Measurements from ENCODE around the gene PROSER3.

PROSER3 gene

DNA sequence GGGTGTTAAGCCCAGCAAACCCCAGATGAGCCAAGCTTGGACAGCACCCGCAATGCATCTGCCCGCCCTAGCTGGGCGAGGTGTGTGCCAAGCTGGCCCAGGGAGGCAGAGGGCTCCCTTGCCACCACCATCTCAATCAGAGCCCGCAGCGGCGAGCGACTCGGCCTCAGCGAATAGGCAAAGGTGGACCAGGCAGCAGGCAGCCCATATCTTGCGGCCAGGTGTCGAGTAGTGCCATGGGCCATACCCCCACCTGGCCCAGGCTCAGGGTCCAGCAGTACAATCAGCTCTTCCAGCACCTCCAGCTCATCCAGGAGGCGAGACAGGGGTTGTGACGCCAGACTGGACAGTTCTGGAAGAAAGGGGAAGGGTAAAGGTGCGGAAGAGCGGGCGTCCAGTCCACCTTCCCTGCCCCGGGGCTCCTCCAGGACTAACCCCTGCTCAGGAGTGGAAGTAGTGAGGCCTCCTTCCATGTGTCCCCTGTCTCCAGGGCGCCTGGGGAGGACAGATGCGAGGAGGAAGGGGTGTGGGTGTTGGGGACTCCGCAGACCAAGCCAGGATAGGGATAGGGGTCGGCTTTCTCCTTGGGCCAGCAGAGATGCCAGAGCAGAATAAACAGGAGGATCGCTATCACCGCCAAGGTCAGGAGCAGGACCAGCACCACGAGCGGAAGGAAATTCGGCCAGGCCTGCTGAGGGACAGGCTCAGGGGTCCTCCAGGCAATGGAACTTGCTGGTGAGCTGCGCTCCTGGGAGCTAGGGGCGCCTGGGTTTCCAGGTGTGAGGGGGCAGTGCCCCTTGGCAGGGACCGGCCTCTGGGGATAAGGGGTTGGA lies 18.5 kb upstream of the PROSER3 start:
- no peak for DNase-seq

DNA sequence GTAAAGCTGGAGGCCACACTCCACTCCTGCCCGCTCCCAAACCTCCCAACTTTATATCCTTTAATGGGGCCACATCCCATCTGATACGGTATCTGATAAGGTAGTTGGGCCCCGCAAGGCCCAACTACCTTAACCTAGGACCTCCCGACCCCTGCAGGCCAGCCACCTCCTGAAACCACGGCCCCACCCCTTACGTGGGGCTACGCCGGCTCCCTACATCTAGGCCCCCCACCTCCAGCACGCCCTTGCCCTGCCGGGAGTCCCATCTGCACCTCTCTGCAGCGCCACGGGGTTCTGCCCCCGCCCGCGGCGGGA lies 17.9 kb upstream of the PROSER3 start:
- no peak for DNase-seq

DNA sequence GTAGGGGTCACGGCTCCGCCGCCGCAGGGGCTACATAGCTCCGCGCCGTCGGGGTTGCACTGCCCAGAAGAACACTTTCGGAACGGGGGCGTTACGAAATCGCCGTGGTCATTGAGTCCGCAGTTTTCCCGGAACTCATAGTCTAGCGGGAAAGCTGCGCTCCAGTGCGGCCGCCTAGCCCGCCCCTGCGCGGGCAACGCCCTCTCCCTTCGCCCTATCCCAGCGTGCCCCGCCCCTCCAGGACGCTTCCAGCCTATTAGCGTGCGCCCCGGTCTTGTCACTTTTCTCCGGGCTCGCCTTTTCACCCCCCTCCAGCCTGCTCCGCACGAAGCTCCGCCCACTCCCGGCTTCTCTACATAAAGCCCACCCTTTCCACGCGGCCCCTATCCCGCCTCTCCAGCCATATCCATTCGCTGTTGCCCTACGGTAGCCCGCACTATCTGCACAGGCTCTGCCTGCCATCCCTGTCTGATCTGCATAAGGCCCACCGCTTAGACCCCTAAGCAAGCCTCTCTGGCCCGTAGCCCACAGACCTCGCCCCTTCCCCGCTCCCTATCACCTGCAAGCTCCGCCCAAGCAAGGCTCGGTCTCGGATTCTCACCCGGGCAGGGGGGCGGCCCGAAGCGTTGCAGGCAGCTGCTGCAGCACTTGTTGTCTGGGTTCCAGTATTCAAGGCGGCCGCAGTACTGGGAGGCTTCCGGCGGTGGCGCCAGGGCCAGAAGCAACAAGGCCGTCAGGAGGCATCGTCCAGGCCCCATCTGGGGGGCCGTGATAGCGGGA lies 17.4 kb upstream of the PROSER3 start:
- peak; percentile 98 for DNase-seq

DNA sequence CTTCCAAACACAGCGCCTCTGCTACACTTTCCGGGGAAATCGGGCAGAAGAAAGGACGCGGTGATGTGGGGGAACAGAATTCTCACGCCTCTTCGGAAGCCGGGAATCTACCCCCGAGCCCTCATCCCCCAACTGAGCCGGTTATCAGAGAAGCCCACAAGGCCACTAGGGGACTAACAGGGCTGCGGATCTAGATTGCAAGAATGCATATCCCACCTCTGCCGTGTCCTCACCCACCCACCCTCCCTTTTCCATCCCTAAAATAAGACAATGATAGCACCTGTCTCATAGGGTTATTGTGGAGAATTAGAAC lies 16.8 kb upstream of the PROSER3 start:
- DNase-seq: no peak

DNA sequence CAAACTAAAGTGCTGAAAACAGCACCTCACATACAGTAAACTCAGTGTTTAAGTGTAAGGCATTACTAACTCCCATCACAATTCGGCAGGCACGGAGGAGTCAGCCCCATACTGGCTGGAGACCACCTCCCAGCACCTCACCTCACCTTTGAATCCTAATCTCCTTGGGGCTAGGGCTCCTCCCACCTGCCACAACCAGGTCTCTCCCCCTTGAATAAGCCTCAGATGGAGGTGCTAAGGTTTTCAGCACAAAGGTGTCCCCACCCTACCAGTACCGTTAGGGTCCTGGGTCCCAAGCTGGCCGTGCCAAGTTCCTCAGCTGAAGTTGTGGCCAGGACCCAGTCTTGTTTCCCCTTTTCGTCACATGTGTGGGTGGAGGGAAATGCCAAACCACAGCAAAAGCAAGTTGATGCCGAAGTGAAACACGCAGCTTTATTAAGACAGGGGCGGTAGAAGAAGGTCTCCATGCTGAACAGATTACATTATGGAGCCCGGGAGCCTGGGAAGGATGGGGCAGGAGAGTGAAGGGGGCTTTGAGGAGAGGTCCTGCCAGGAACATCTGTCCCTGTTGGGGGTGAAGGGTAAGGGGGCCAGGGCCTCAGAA lies 15.8 kb upstream of the PROSER3 start, which contains the start of gene IGFLR1:
IGFLR1 (minus strand) TSS at position 332 of the 604 bp plus-strand sequence. CDS start 1,272 bp downstream, outside the sequence.
- DNase-seq: no peak

DNA sequence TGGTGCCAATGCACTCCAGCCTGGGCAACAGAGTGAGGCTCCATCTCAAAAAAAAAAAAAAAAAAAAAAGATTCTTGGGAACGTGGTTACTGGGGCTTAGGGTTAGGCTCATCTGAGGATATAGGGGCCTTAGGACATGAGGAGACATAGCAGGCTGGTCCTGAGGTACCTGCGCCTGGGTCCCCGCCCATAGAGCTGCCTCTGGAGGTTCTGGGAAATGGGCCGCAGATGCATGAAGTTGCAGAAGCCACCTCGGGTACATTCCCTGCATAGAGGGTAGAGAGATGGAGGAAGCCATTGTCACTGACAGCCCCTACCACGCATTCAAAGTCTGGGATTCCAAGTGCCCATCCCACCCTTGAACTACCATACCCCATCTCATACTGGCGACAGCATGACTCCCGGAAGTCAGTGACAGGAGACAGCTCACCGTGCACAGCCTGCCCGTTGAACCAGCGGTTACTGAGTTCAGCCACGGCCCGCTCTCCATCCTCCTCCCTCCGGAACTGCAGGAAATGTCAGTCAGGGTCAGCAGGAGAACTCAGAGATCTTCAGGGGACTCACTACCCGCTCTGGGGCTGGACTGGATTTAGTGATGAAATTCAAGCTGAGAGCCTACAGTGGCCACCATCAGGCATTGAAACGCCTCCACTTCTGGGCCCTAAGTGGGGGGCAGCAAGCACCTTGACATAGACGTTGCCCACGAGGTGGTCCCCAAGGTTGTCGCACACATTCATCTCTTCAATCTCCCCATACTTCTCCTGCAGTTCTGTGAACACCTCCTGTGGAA lies 14.1 kb upstream of the PROSER3 start:
- no peak for DNase-seq

DNA sequence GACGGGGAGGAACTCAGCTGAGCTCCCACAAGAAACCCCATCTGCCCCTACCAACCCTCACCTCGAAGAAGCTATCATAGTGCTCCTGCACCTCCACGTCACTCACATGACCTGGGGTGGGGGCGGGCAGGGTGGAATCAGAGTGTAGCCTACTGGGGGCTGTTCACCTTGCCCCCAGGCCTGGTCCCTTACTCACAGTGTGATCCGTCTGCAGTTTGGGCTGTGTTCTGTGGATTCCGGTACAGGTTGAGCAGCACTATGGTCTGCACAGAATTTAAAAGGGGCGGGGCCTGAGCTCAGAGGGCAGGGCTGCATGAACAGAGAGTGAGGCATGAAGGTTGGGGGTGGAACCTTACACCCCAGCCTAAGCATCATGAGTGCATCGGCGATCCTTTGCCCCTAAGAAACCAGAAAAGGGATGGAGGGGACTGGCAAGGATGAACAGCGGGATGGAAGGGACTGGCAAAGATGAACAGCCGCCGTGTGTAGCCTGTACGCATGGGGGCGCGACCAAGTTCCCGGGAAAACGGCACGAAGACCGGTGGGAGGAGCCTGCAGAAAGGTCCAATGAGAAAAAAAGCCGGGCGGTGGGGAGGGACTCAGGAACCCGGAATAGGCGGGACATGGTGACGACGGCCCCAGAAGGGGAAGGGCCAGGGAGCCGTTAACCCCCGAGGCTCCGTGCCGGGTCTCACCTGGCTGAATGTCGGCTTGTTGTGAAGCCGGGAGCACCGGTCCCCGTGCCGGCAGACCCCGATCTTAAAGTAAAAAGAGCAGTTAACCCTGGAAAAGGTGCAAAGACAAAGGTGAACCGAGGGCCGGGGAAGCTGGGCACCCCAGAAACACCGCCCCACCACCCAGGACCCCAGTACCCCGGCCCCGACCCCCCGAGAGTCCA lies 13.3 kb upstream of the PROSER3 start:
- DNase-seq: peak; percentile 92

DNA sequence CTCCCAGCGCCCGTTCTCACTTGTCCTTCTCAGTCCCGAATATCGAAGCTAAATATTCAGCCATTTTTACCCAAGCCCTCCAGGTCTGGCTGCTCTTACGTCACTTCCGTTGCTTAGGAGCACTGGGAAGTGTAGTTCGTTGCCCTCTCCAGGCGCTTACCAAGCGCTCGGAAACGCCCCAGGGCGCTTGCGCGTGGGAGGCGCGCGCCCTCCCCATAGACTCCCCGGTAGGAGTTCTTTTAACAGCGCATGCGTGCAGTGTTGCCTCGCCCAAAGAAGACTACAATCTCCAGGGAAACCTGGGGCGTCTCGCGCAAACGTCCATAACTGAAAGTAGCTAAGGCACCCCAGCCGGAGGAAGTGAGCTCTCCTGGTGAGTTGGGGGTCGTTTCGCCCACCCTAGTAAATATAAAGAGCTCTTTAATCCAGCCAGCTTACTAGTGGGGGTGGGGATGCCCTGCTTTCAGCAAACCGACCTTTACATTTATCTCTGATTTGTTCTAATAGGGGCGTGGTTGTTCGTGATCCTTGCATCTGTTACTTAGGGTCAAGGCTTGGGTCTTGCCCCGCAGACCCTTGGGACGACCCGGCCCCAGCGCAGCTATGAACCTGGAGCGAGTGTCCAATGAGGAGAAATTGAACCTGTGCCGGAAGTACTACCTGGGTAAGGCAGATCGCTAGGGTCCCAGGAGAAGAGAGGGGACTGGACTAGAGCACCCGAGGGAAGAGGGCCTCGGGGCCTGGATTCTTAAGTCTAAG lies 12.5 kb upstream of the PROSER3 start, which contains the start of the genes PSENEN and U2AF1L4:
PSENEN (plus strand) TSS at position 324 of the 759 bp plus-strand sequence; CDS start at position 604, 280 bp downstream.
U2AF1L4 (minus strand) TSS at position 91 of the 759 bp plus-strand sequence; CDS start at position 64, 27 bp downstream.
- peak; percentile 95 for DNase-seq

DNA sequence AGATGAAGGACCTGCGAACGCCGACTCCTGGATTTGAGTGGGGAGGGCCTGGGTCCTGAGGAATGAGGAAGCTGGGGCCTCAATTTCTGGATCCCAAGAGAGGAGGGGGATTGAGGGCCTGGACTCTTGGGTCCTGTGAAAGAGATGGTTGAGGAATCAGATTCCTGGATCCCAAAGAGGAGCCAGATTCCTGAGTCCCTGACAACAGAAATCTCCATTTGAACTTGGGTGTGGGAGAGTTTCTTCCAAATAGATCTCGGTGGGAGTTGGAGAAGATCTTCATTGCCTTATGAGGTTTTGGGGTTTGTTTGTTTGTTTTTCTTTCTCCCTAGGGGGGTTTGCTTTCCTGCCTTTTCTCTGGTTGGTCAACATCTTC lies 11.9 kb upstream of the PROSER3 start:
- DNase-seq: no peak

DNA sequence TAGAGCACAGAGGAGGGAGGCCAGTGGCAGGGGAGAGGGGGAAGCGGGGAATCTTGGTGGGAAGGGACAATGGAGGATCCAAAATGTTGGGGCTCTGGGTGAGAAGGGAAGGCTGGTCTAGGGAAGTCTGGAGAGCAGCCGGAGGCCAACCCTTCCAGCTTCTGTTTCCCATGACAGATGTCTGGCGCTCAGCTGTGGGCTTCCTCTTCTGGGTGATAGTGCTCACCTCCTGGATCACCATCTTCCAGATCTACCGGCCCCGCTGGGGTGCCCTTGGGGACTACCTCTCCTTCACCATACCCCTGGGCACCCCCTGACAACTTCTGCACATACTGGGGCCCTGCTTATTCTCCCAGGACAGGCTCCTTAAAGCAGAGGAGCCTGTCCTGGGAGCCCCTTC lies 11.4 kb upstream of the PROSER3 start:
- no peak for DNase-seq

DNA sequence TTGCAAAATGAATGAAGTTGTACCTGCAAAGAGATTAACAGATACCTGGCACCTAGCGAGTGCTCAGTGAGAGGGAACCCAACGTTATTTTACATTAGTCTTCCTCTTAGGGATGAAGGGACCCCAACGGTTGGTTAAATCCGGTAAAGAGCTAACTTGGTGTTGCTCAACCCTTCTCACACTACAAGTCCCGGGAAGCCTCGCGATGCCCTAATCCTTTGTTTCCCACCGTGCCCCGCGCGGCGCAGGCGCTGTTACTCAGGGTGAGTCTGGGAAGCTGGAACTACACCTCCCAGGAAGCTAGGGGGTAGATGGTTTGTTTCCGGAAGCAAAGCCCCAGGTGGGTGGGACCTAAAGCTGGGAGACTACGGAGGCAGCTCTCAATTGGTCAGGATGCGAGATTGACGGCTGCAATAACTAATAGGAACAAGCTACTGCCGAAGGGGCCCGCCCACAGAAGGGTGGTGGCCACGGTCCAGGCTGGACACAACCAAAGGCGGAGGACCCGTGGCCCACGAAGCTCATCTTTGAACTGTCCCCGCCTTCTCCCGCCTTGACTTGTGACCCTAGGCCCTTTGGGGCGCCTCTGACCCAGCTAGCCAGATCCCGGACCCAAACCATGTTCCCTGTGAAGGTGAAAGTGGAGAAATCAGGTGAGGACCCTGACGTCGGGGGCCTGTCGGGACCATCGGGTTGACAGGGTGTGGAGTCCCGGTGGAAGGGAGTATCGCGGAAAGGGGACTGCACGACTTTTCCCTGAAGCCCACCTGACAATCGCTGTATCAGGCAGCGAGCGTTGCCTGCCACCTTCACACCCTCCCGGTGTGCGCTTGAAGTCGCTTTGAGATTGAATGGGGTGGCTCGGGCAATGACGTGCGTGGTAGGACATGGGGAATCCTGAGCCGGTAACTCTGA lies 9.6 kb upstream of the PROSER3 start, which contains the start of gene LIN37:
LIN37 (plus strand) TSS at position 471 of the 915 bp plus-strand sequence; CDS start at position 620, 149 bp downstream.
- peak; percentile 98 for DNase-seq

DNA sequence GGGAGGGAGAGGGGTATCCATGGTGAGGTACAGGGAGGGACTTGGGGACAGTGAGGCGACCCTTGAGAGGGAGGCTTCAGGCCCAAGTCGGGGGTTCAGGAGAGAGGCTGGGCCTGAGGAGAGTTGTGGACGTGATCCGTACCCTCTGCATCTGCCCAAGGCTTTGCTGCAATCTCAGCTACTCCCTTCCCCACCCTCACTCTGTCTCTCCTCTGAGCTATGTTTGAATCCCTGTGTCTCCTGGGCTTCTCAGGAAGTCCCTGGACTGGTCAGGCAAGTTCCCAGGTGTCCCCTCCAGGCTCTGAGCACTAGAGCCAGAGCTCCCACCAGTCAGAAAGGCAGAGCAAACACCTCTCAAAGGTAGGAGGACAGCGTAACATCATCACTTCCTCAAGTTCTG lies 7.8 kb upstream of the PROSER3 start:
- DNase-seq: no peak

DNA sequence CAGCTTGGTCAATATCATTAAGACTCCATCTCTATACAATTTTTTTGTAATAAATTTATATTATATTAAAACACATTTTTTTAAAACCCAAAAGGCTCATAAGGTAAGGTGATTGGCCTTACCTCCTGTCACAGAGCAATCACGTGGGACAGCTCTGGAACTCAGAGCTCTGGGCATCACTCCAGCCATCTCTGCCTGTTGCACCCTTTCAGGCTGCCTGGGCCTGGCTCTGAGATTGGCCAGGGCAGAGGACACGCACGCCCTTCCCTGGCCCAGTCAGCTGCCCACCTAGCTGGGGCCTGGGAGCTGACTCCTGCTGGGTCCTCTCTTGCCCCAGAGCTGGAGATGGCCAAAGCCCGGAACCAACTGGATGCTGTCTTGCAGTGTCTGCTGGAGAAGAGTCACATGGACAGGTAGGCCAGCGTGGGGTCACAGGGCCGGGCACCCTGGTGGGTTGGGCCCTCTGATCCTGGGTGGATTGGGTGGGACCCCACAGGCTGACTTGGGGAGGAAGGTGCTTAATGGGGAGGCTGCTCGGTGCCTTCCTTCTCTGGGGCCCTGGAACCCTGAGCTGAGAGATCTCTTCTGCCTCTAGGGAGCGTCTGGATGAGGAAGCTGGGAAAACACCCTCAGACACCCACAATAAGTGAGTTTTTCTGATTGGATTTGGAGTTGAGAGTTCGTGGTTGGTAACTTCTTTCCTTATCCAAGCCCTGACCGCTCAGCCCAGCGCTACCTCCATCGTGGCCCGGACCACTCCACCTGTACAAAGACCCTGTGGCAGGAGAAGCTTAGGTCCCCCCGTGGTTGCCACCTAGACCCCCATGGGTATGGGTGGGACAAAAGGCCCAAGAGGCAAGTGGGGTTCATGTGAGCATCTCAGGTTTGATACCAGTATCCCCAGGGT lies 5.9 kb upstream of the PROSER3 start:
- DNase-seq: no peak

DNA sequence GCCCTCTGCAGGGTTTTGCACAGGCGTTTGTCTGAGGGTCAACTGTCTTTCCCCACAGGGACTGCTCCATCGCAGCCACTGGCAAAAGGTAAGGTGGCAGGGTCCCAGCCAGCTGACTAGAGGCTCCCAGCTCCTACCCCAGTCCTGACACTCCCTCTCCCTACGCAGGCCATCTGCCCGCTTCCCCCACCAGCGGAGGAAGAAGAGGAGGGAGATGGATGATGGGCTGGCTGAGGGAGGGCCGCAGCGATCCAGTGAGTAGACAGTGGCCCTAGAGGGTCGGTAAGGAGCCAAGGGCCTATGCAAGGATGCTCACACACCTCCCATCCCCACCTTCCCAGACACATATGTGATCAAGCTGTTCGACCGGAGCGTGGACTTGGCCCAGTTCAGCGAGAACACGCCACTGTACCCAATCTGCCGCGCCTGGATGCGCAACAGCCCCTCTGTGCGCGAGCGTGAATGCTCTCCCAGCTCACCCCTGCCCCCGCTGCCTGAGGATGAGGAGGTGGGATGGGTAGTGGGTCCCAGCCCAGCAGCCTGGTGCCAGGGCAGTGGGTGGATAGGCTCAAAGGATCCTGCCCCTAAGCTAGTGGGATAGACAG lies 5.1 kb upstream of the PROSER3 start:
- DNase-seq: no peak

DNA sequence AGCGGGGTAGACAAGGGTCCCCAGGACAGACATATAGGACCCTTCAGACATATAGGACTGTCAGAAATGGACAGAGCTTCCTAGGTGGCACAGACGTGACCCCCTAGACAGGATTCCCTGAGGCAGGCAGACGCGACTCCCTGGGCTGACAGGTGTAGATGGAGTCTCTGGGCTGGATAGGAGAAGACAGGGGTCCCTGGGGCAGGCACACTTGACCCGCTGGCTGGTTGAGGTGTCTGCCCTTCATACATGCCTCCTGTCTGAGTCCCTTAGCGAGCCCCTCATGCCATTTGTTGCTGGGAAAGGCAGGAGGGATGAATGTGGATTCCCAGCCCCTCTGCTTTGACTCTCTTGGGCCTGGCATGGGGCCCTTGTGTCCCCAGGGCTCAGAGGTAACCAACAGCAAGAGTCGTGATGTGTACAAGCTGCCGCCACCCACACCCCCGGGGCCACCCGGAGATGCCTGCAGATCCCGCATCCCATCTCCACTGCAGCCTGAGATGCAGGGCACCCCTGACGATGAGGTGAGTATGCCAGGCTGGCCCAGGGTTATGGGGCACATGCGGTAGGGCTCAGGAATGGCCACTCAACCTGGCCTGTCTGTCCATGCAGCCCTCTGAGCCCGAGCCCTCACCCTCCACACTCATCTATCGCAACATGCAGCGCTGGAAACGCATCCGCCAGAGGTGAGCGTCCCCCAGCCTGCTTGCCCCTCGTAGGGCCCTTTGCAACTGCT lies 4.2 kb upstream of the PROSER3 start:
- no peak for DNase-seq

DNA sequence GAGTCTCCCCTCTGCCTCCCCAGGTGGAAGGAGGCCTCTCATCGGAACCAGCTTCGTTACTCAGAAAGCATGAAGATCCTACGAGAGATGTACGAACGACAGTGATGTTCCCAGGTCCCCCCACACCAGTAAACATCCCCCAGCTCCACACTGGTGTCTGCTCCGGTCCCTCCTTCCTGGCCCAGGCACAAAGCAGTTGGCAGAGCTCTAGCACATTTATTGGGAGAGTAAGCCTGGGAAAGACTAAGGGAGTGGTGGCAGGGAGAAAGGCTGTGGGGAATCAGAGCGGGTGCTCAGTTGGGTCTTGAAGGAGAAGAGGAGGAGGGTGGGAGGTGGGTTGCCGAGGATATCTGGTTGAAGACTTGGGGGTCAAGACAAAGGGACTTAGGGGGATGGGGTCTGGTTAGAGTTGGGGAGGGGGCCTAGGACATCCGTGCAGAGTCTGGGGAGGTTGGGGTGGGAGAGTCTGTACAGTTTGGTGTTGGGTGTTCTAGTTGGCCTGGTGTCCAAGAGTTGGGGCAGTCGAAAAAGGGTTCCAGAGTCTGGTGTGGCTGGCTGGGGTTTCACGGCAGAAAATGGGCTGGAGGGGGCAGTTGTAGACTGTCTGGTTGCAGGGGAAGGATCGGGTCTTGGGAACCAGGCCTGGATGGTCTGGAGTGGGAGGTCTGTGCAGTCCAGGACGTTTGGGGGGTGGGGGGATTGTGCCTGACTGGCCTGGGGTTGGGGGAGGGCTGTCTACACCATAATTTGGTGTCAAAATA lies 3.4 kb upstream of the PROSER3 start:
- DNase-seq: no peak

DNA sequence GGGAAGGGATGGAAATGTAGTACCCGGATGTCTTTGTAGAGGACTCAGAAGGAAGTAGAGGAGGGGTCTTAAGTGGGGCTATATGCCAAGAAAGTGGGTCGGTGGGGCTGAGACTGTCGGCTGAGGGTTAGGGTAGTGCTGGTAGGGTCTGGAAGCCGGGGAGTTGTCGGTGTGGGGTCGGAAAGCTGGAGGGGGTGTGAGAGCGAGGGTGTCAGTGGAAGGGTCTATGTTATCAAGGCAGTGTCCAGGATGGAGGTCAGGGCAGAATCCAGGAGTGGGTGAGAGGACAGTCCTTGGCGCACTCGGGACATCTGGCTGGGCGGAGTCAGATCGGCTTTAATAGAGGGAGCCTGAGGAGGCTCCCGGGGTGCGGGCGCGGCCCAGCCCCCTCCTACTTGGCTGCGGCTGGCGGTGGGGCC lies 2.8 kb upstream of the PROSER3 start:
- no peak for DNase-seq
